Measurements from ENCODE around the gene SHOX. TPM values are rescaled to one million over a fixed set of nuclear protein-coding genes. Genes with fewer than 3 reads are reported as not detected.

The SHOX gene
- total and polyA plus RNA-seq, 7 donors: 0.06 to 0.60 (median 0.32) TPM; not detected in 3

- peaks cover 0 to 4% (median under 1%) of the 10 kb centered on the region in 4 donors for H3K9me3 ChIP-seq
- TF ChIP-seq POLR2A (IDR thresholded peaks at IDR 0.05) (no peak), CTCF (IDR thresholded peaks at IDR 0.05) (no peak), POLR2AphosphoS5 (IDR thresholded peaks at IDR 0.05) (no peak), EP300 (IDR thresholded peaks at IDR 0.05) (no peak)
- H3K4me1 ChIP-seq: no peaks in the 10 kb centered on the region
- H3K4me3 ChIP-seq: no peak overlapping the region
- H3K27ac ChIP-seq: no peak overlapping the region
- 85 to 87% methylated on average over 5 of the region's 5 CpGs for WGBS, 2 donors
- no peaks in the 10 kb centered on the region for H3K36me3 ChIP-seq
- peak; percentile 40 for DNase-seq
- intact Hi-C loops (cut with DNase I): no loop called here
- no peaks in the 10 kb centered on the region for H3K27me3 ChIP-seq
Measured at GRCh38 chrX:701673-702072, 71.1 kb downstream of the SHOX start.

GRCh38 chrX:703466-703865 is 72.9 kb downstream of the SHOX start:
- TF ChIP-seq EP300 (IDR thresholded peaks at IDR 0.05): no peak
- no peak for TF ChIP-seq POLR2A (IDR thresholded peaks at IDR 0.05)
- 82 to 85% methylated on average over 2 of the region's 2 CpGs for WGBS, 2 donors
- Histone ChIP-seq H3K27ac (no peak overlapping the region), H3K9me3 (peaks cover 0 to 8% (median 0%) of the 10 kb centered on the region in 4 donors), H3K27me3 (no peaks in the 10 kb centered on the region), H3K4me3 (no peak overlapping the region), H3K36me3 (no peaks in the 10 kb centered on the region), H3K4me1 (no peaks in the 10 kb centered on the region)
- no peak for DNase-seq
- intact Hi-C loops (cut with DNase I): no loop called here

- intact Hi-C loops (cut with DNase I): no loop called here
- DNase-seq: no peak
- no peaks in the 10 kb centered on the region for H3K36me3 ChIP-seq
- no peak for TF ChIP-seq POLR2AphosphoS5 (IDR thresholded peaks at IDR 0.05)
- no peak for TF ChIP-seq EP300 (IDR thresholded peaks at IDR 0.05)
- no peak for TF ChIP-seq CTCF (IDR thresholded peaks at IDR 0.05)
- TF ChIP-seq POLR2A (IDR thresholded peaks at IDR 0.05): no peak
- 80 to 86% methylated on average over 3 of the region's 3 CpGs for WGBS, 2 donors
- H3K4me3 ChIP-seq: no peak overlapping the region
- H3K27me3 ChIP-seq: no peaks in the 10 kb centered on the region
- H3K4me1 ChIP-seq: no peaks in the 10 kb centered on the region
- no peak overlapping the region for H3K27ac ChIP-seq
- H3K9me3 ChIP-seq: peaks cover 0 to 8% (median 0%) of the 10 kb centered on the region in 4 donors
Measured at GRCh38 chrX:703866-704265, 73.3 kb downstream of the SHOX start.

Other genes with a start within 250 kb of the SHOX start
- gene PPP2R3B, start 243.9 kb upstream of the SHOX start, total RNA-seq: 10 to 100 TPM in 1 of 4 donors, 1 to 10 TPM in 3; 3.2 to 16.1 (median 6.6) TPM
- 10 to 100 TPM in 1 of 3 donors, 1 to 10 TPM in 2; 2.1 to 13.3 (median 5.4) TPM for gene PPP2R3B, start 243.9 kb upstream of the SHOX start, polyA plus RNA-seq

Data from sigmoid colon (tissue), 7 donors.